Chondrocyte (in vitro differentiated cells): Measurements from ENCODE around the gene ARL5A. TPM values are rescaled to one million over a fixed set of nuclear protein-coding genes. Genes with fewer than 3 reads are reported as not detected.

Experiments
- DNase-seq: peaks from one replicate; pipeline ENCODE4 v3.0.0; 2021; ENCODE audit warnings: mixed read lengths, low spot score
- H3K27ac Mint-ChIP-seq: one replicate; pipeline ENCODE4 v1.8.0; 2021; ENCODE audit warnings: mild to moderate bottlenecking, moderate library complexity, mixed read lengths; ENCODE audit not compliant: unreplicated experiment
- H3K27me3 Mint-ChIP-seq: 2 replicates; pipeline ENCODE4 v1.8.0; 2021; ENCODE audit warnings: low read depth, mixed read lengths
- H3K36me3 Mint-ChIP-seq: 2 replicates; pipeline ENCODE4 v1.8.0; 2021; ENCODE audit warnings: low read depth, mixed read lengths
- H3K4me1 Mint-ChIP-seq: 2 replicates; pipeline ENCODE4 v1.8.0; 2021; ENCODE audit warnings: low read depth, mild to moderate bottlenecking, mixed read lengths
- H3K4me3 Mint-ChIP-seq: one replicate; pipeline ENCODE4 v1.8.0; 2021; ENCODE audit warnings: mild to moderate bottlenecking, moderate library complexity, mixed read lengths; ENCODE audit not compliant: unreplicated experiment
- H3K9me3 Mint-ChIP-seq: 2 replicates; pipeline ENCODE4 v1.8.0; 2021; ENCODE audit warnings: low read depth, mixed read lengths
- total RNA-seq: library from RNA; stranded (reverse); gene quantifications from 3 replicates; pipeline ENCODE4 v1.2.1, GENCODE V29; 2021
- TF ChIP-seq, protein P1 (sequence below): fragments of 200-600 bp; sonication (generic); IDR thresholded peaks from 2 replicates; pipeline ENCODE4 v1.5.0; 2021; ENCODE audit warnings: antibody characterized with exemption, mild to moderate bottlenecking, moderate library complexity

Gene ARL5A
- total RNA-seq, 1 donor from 2014 or later: 39.8 TPM

DNA sequence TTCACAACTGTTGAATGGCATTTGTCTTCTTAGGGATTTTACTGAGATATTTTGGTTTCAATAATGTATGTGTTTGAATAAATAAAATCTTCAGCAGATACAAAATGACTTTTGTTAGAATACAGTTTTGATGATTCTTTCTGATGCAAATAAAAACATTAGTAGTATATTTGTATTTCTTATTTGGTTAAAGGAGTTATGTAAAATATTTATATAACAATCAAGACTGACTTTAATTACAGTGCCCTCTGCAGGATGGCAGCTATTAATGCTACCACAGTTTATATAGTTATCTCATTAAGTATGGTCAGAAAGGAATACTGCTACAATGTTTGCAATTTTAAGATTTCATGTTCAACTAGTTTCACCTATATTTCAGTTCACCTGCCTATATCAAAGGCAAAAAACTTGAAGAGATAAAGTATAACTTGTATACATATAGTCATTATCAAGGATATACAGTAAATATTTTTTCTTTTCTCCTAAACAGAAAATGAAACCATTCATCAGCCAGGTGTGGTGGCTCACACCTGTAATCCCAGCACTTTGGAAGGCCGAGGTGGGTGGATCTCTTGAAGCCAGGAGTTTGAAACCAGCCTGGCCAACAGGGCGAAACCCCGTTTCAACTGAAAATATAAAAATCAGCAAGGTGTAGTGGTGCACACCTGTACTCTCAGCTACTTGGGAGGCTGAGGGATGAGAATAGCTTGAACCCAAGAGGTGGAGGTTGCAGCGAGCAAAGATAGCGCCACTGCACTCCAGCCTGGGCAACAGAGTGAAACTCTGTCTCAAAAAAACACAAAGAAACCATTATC, 19.8 kb downstream of the ARL5A start:
- TF ChIP-seq, protein P1, sequence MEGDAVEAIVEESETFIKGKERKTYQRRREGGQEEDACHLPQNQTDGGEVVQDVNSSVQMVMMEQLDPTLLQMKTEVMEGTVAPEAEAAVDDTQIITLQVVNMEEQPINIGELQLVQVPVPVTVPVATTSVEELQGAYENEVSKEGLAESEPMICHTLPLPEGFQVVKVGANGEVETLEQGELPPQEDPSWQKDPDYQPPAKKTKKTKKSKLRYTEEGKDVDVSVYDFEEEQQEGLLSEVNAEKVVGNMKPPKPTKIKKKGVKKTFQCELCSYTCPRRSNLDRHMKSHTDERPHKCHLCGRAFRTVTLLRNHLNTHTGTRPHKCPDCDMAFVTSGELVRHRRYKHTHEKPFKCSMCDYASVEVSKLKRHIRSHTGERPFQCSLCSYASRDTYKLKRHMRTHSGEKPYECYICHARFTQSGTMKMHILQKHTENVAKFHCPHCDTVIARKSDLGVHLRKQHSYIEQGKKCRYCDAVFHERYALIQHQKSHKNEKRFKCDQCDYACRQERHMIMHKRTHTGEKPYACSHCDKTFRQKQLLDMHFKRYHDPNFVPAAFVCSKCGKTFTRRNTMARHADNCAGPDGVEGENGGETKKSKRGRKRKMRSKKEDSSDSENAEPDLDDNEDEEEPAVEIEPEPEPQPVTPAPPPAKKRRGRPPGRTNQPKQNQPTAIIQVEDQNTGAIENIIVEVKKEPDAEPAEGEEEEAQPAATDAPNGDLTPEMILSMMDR: peak; percentile 89
- Mint-ChIP-seq H3K4me3 (no peak overlapping the region), H3K36me3 (peaks cover 16% of the 10 kb centered on the region), H3K9me3 (no peaks in the 10 kb centered on the region), H3K27ac (no peak overlapping the region), H3K4me1 (no peaks in the 10 kb centered on the region), H3K27me3 (no peaks in the 10 kb centered on the region)
- no peak for DNase-seq

DNA sequence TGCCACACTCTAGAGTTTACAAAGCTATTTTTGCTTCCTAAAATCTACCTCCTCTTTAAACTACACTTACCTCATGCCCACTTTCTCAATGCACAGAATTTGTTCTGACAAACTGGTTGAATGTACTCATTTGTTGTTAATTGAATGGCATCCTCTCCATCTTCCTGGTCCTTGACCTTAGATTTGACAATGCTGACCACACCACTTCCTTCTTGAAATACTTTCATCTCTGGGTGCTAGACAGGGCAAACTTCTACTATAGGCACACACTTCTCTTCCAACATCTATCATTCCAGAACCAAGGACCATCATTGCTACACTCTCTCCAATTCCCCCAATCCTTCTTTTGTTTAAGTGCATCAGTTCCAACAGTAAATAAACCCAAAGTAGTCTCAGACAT, 22.3 kb downstream of the ARL5A start:
- Mint-ChIP-seq H3K27me3 (no peaks in the 10 kb centered on the region), H3K27ac (no peak overlapping the region), H3K9me3 (no peaks in the 10 kb centered on the region), H3K4me1 (no peaks in the 10 kb centered on the region), H3K36me3 (peaks cover 13% of the 10 kb centered on the region), H3K4me3 (no peak overlapping the region)
- TF ChIP-seq, protein P1: no peak
- DNase-seq: no peak

DNA sequence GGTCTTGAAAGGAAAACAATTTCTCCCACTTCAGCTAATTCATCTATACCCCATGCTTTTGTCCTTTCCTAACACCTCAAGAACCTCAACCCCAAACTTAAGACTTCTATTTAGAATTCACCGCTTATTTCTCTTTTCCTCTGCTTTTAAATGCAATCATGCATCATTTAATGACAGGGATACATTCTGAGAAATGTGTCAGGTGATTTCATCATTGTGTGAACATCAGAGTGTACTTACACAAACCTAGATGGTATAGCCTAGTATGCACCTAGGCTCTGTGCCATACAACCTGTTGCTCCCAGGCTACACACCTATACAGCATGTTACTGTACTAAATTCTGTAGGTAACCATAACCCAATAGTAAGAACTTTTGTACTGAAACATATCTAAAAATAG, 22.9 kb downstream of the ARL5A start:
- TF ChIP-seq, protein P1: no peak
- no peak for DNase-seq
- H3K27ac Mint-ChIP-seq: no peak overlapping the region
- H3K9me3 Mint-ChIP-seq: no peaks in the 10 kb centered on the region
- no peaks in the 10 kb centered on the region for H3K4me1 Mint-ChIP-seq
- H3K4me3 Mint-ChIP-seq: no peak overlapping the region
- no peaks in the 10 kb centered on the region for H3K27me3 Mint-ChIP-seq
- H3K36me3 Mint-ChIP-seq: peaks cover 10% of the 10 kb centered on the region

DNA sequence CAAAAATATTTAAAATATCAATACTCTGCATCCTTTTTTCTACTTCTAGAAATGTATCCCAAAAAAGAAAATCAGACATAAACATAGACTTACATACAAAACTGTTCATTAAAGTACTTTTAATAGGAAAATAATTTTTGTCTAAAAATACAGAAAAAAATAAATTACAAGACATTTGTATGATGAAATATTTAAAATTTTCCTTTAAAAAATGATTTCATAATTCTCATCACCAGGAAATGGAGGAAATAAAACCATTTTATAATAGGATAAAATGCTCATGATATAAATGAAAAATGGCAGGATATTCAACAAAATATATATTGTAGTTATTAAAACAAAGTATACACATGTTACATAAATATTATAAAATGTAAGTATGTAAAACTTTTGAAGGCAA, 24.4 kb downstream of the ARL5A start:
- H3K27ac Mint-ChIP-seq: no peak overlapping the region
- DNase-seq: no peak
- peaks cover 9% of the 10 kb centered on the region for H3K36me3 Mint-ChIP-seq
- no peaks in the 10 kb centered on the region for H3K4me1 Mint-ChIP-seq
- no peaks in the 10 kb centered on the region for H3K9me3 Mint-ChIP-seq
- no peaks in the 10 kb centered on the region for H3K27me3 Mint-ChIP-seq
- no peak overlapping the region for H3K4me3 Mint-ChIP-seq
- TF ChIP-seq, protein P1: no peak

DNA sequence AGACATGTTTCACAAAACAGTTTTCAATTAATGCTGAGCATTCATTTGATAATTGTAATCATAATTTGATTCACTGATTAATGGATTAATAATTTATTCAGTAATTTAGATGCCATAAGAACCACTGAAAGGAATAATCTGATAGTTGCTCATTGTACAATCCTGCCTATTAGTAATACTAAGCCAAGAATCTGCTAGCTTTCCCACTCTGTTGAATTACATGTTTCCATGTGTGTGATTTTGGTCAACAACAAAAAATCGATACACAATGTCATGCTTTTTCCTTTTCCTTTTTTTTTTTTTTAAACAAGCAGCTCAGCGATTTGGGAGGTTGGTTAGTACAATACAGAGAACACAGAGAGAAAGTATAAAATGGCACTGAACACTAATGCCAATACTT, 25.9 kb downstream of the ARL5A start:
- H3K4me3 Mint-ChIP-seq: no peak overlapping the region
- TF ChIP-seq, protein P1: no peak

More for the DNA sequence above, 25.9 kb downstream of the ARL5A start:
- no peak for DNase-seq
- Mint-ChIP-seq H3K27me3 (no peaks in the 10 kb centered on the region), H3K4me1 (no peaks in the 10 kb centered on the region), H3K9me3 (no peaks in the 10 kb centered on the region), H3K27ac (no peak overlapping the region), H3K36me3 (peaks cover 9% of the 10 kb centered on the region)
